ENCODE results near the gene LACRT. TPM values are rescaled to one million over a fixed set of nuclear protein-coding genes. Genes with fewer than 3 reads are reported as not detected.

The LACRT gene
- total RNA-seq, 1 experiment from 2014 or later = not detected

DNA sequence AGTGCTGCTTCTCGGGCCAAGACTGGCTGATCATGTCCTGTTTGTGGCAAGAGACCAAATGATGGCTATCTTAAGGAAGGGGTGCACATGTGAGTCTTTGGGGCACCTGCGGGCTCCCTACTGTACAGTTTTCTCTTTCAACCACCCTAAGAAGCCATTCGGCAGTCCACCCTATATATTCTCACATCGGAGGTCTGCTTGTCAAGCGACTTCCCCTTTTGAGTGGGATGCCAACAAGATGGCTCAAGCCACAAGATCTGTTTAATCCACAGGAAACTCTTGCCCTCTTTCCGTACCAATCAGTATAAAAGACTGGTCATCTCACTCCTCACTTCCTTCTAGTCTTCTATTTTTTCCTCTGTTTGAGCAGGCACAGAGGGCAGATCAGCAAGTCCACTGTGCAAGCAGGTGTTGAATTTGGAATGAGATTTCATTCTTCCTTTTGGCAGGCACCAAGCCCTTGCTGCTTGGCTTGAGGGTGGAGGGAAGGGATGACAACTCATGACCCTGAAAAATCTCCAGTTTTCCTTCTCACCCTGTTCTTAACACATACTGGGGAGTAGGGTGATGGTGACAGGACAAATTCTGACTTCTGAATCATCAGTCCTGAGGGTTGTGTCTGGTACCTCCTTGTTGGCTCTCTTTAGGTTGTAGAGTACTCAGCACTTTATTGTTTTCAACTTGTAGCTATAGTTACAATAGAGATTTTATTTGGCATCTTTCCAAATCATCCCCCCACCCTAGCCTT, 17.6 kb downstream of the LACRT start:
- POLR2A ChIA-PET = no interaction called here
- ATAC-seq (no peak), DNase-seq (ENCODE audit: low spot score) (no peak)
- no peaks in the 10 kb centered on the region for H3K4me1 Mint-ChIP-seq
- H3K27ac Mint-ChIP-seq = no peak overlapping the region
- peaks cover 85% of the 10 kb centered on the region for H3K27me3 Mint-ChIP-seq (ENCODE audit: low read depth)
- CTCF ChIA-PET = interaction anchor here (1.1 kb wide), 1 partner anchor 107 kb away, joined by 3 read pairs; no protein-coding TSS in a partner anchor
- no peak for TF ChIP-seq ZNF121 (CRISPR knock-in tag; IDR thresholded peaks at IDR 0.05)
- TF ChIP-seq FOXK1 (CRISPR knock-in tag; IDR thresholded peaks at IDR 0.05) = no peak
- no peak for TF ChIP-seq FOXJ3 (CRISPR knock-in tag; IDR thresholded peaks at IDR 0.05; ENCODE audit: borderline replicate concordance)
- no peak for TF ChIP-seq ESRRA (CRISPR knock-in tag; IDR thresholded peaks at IDR 0.05; ENCODE audit: borderline replicate concordance)
- TF ChIP-seq MYBL2 (CRISPR knock-in tag; IDR thresholded peaks at IDR 0.05) = no peak
- no peak for TF ChIP-seq OVOL2 (CRISPR knock-in tag; IDR thresholded peaks at IDR 0.05; ENCODE audit: borderline replicate concordance)
- no peak for TF ChIP-seq SOX15 (CRISPR knock-in tag; IDR thresholded peaks at IDR 0.05)
- TF ChIP-seq NFYB (CRISPR knock-in tag; conservative IDR thresholded peaks at IDR 0.05; ENCODE audit: low read depth) = no peak
- no peak for TF ChIP-seq NFATC4 (CRISPR knock-in tag; IDR thresholded peaks at IDR 0.05)
- TF ChIP-seq, protein P1, sequence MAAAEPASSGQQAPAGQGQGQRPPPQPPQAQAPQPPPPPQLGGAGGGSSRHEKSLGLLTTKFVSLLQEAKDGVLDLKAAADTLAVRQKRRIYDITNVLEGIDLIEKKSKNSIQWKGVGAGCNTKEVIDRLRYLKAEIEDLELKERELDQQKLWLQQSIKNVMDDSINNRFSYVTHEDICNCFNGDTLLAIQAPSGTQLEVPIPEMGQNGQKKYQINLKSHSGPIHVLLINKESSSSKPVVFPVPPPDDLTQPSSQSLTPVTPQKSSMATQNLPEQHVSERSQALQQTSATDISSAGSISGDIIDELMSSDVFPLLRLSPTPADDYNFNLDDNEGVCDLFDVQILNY (CRISPR knock-in tag; IDR thresholded peaks at IDR 0.05) = no peak
- TF ChIP-seq MXD4 (CRISPR knock-in tag; IDR thresholded peaks at IDR 0.05; ENCODE audit: borderline replicate concordance) = no peak
- no peak for TF ChIP-seq ZNF416 (CRISPR knock-in tag; IDR thresholded peaks at IDR 0.05)
- TF ChIP-seq, protein P2, sequence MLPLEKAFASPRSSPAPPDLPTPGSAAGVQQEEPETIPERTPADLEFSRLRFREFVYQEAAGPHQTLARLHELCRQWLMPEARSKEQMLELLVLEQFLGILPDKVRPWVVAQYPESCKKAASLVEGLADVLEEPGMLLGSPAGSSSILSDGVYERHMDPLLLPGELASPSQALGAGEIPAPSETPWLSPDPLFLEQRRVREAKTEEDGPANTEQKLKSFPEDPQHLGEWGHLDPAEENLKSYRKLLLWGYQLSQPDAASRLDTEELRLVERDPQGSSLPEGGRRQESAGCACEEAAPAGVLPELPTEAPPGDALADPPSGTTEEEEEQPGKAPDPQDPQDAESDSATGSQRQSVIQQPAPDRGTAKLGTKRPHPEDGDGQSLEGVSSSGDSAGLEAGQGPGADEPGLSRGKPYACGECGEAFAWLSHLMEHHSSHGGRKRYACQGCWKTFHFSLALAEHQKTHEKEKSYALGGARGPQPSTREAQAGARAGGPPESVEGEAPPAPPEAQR (CRISPR knock-in tag; IDR thresholded peaks at IDR 0.05) = no peak
- TF ChIP-seq, protein P3, sequence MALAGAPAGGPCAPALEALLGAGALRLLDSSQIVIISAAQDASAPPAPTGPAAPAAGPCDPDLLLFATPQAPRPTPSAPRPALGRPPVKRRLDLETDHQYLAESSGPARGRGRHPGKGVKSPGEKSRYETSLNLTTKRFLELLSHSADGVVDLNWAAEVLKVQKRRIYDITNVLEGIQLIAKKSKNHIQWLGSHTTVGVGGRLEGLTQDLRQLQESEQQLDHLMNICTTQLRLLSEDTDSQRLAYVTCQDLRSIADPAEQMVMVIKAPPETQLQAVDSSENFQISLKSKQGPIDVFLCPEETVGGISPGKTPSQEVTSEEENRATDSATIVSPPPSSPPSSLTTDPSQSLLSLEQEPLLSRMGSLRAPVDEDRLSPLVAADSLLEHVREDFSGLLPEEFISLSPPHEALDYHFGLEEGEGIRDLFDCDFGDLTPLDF (CRISPR knock-in tag; IDR thresholded peaks at IDR 0.05) = no peak
- TF ChIP-seq EMX1 (CRISPR knock-in tag; IDR thresholded peaks at IDR 0.05) = no peak
- no peak for TF ChIP-seq FOXP1 (CRISPR knock-in tag; IDR thresholded peaks at IDR 0.05; ENCODE audit: borderline replicate concordance)
- no peak for TF ChIP-seq SMAD3 (CRISPR knock-in tag; IDR thresholded peaks at IDR 0.05; ENCODE audit: borderline replicate concordance)
- H3K9me3 Mint-ChIP-seq = no peaks in the 10 kb centered on the region
- no peak overlapping the region for H3K4me3 Mint-ChIP-seq
- H3K36me3 Mint-ChIP-seq = no peaks in the 10 kb centered on the region

DNA sequence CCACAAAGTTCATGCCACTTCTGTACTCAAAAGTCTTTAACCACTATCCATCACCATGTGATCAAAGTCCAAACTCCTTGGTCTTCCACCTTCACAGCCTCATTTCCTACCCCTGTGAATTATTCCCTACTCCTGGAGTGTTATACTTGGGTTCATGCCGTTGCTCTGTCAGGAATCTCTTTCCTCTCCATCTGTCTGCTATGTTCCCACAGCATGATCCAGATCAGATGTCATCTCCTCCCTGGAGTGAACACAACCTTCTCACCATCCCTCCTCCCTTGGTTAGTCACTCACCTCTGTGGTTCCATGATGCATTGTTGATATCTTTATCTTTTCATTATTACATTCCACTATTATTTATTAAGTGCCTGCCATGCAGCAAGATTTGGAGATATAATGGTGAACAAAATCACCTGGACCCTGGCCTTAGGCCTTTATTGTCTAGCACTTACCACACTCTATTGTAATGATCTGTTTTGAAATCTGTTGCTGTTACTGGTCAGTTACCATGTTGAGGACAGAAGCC, 22.4 kb downstream of the LACRT start:
- H3K4me1 Mint-ChIP-seq = 0 out of 2 replicates have a peak, but pooled peaks cover 4% of the 10 kb centered on the region
- no peaks in the 10 kb centered on the region for H3K36me3 Mint-ChIP-seq
- DNase-seq (ENCODE audit: low spot score) (no peak), ATAC-seq (no peak)
- CTCF ChIA-PET = interaction anchor here (0.5 kb wide), 1 partner anchor 18 kb away, joined by 4 read pairs; no protein-coding TSS in a partner anchor
- H3K9me3 Mint-ChIP-seq = no peaks in the 10 kb centered on the region
- POLR2A ChIA-PET = no interaction called here
- peaks cover 100% of the 10 kb centered on the region for H3K27me3 Mint-ChIP-seq (ENCODE audit: low read depth)
- no peak overlapping the region for H3K27ac Mint-ChIP-seq
- H3K4me3 Mint-ChIP-seq = no peak overlapping the region
- TF ChIP-seq ZBTB21 (CRISPR knock-in tag; IDR thresholded peaks at IDR 0.05; ENCODE audit: borderline replicate concordance) = no peak
- no peak for TF ChIP-seq NR1H2 (CRISPR knock-in tag; IDR thresholded peaks at IDR 0.05)
- TF ChIP-seq, protein P4, sequence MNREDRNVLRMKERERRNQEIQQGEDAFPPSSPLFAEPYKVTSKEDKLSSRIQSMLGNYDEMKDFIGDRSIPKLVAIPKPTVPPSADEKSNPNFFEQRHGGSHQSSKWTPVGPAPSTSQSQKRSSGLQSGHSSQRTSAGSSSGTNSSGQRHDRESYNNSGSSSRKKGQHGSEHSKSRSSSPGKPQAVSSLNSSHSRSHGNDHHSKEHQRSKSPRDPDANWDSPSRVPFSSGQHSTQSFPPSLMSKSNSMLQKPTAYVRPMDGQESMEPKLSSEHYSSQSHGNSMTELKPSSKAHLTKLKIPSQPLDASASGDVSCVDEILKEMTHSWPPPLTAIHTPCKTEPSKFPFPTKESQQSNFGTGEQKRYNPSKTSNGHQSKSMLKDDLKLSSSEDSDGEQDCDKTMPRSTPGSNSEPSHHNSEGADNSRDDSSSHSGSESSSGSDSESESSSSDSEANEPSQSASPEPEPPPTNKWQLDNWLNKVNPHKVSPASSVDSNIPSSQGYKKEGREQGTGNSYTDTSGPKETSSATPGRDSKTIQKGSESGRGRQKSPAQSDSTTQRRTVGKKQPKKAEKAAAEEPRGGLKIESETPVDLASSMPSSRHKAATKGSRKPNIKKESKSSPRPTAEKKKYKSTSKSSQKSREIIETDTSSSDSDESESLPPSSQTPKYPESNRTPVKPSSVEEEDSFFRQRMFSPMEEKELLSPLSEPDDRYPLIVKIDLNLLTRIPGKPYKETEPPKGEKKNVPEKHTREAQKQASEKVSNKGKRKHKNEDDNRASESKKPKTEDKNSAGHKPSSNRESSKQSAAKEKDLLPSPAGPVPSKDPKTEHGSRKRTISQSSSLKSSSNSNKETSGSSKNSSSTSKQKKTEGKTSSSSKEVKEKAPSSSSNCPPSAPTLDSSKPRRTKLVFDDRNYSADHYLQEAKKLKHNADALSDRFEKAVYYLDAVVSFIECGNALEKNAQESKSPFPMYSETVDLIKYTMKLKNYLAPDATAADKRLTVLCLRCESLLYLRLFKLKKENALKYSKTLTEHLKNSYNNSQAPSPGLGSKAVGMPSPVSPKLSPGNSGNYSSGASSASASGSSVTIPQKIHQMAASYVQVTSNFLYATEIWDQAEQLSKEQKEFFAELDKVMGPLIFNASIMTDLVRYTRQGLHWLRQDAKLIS (CRISPR knock-in tag; IDR thresholded peaks at IDR 0.05; ENCODE audit: borderline replicate concordance) = no peak
- TF ChIP-seq EMX1 (CRISPR knock-in tag; IDR thresholded peaks at IDR 0.05) = no peak
- TF ChIP-seq SMAD4 (CRISPR knock-in tag; IDR thresholded peaks at IDR 0.05) = no peak
- TF ChIP-seq ZNF671 (CRISPR knock-in tag; IDR thresholded peaks at IDR 0.05) = no peak
- TF ChIP-seq, protein P5, sequence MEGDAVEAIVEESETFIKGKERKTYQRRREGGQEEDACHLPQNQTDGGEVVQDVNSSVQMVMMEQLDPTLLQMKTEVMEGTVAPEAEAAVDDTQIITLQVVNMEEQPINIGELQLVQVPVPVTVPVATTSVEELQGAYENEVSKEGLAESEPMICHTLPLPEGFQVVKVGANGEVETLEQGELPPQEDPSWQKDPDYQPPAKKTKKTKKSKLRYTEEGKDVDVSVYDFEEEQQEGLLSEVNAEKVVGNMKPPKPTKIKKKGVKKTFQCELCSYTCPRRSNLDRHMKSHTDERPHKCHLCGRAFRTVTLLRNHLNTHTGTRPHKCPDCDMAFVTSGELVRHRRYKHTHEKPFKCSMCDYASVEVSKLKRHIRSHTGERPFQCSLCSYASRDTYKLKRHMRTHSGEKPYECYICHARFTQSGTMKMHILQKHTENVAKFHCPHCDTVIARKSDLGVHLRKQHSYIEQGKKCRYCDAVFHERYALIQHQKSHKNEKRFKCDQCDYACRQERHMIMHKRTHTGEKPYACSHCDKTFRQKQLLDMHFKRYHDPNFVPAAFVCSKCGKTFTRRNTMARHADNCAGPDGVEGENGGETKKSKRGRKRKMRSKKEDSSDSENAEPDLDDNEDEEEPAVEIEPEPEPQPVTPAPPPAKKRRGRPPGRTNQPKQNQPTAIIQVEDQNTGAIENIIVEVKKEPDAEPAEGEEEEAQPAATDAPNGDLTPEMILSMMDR (IDR thresholded peaks at IDR 0.05) = no peak
- TF ChIP-seq, protein P6, sequence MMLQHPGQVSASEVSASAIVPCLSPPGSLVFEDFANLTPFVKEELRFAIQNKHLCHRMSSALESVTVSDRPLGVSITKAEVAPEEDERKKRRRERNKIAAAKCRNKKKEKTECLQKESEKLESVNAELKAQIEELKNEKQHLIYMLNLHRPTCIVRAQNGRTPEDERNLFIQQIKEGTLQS (CRISPR knock-in tag; conservative IDR thresholded peaks at IDR 0.05) = no peak
- TF ChIP-seq JUN (CRISPR knock-in tag; IDR thresholded peaks at IDR 0.05) = no peak

Measured in WTC11 (cell line).